ENCODE results near the gene PALLD.

The PALLD gene

GRCh38 chr4:168577624-168578023, 80.8 kb downstream of the PALLD start:
- H3K27me3 ChIP-seq (replicated peaks; ENCODE audit: control insufficient read depth, insufficient read depth, low read length), result no peaks in the 10 kb centered on the region
- H3K9ac ChIP-seq (ENCODE audit: low read length), result no peak overlapping the region
- DNase-seq (ENCODE audit: low read depth), result no peak
- H3K4me1 ChIP-seq (ENCODE audit: control insufficient read depth, insufficient read depth, low read length), result peaks cover 10% of the 10 kb centered on the region
- peaks cover 10% of the 10 kb centered on the region for H3K9me3 ChIP-seq (ENCODE audit: control insufficient read depth, low read length)
- no peaks in the 10 kb centered on the region for H3K36me3 ChIP-seq (ENCODE audit: control insufficient read depth, insufficient read depth, low read length, severe bottlenecking)
- peak overlapping the region; percentile 32 for H3K4me3 ChIP-seq (ENCODE audit: low read length)

GRCh38 chr4:168580228-168580627, 83.4 kb downstream of the PALLD start:
- Histone ChIP-seq H3K4me1 (ENCODE audit: control insufficient read depth, insufficient read depth, low read length) (peaks cover 20% of the 10 kb centered on the region), H3K9me3 (ENCODE audit: control insufficient read depth, low read length) (peaks cover 10% of the 10 kb centered on the region), H3K9ac (ENCODE audit: low read length) (no peak overlapping the region), H3K36me3 (ENCODE audit: control insufficient read depth, insufficient read depth, low read length, severe bottlenecking) (no peaks in the 10 kb centered on the region), H3K4me3 (ENCODE audit: low read length) (no peak overlapping the region), H3K27me3 (replicated peaks; ENCODE audit: control insufficient read depth, insufficient read depth, low read length) (no peaks in the 10 kb centered on the region)
- DNase-seq (ENCODE audit: low read depth), result no peak

GRCh38 chr4:168584321-168584771, 87.5 kb downstream of the PALLD start:
- no peaks in the 10 kb centered on the region for H3K27me3 ChIP-seq (replicated peaks; ENCODE audit: control insufficient read depth, insufficient read depth, low read length)
- peaks cover 50% of the 10 kb centered on the region for H3K4me1 ChIP-seq (ENCODE audit: control insufficient read depth, insufficient read depth, low read length)
- DNase-seq (ENCODE audit: low read depth), result peak; percentile 81
- H3K9me3 ChIP-seq (ENCODE audit: control insufficient read depth, low read length), result peaks cover 10% of the 10 kb centered on the region
- peak overlapping the region; percentile 30 for H3K9ac ChIP-seq (ENCODE audit: low read length)
- H3K36me3 ChIP-seq (ENCODE audit: control insufficient read depth, insufficient read depth, low read length, severe bottlenecking), result no peaks in the 10 kb centered on the region
- H3K4me3 ChIP-seq (ENCODE audit: low read length), result no peak overlapping the region

DNA sequence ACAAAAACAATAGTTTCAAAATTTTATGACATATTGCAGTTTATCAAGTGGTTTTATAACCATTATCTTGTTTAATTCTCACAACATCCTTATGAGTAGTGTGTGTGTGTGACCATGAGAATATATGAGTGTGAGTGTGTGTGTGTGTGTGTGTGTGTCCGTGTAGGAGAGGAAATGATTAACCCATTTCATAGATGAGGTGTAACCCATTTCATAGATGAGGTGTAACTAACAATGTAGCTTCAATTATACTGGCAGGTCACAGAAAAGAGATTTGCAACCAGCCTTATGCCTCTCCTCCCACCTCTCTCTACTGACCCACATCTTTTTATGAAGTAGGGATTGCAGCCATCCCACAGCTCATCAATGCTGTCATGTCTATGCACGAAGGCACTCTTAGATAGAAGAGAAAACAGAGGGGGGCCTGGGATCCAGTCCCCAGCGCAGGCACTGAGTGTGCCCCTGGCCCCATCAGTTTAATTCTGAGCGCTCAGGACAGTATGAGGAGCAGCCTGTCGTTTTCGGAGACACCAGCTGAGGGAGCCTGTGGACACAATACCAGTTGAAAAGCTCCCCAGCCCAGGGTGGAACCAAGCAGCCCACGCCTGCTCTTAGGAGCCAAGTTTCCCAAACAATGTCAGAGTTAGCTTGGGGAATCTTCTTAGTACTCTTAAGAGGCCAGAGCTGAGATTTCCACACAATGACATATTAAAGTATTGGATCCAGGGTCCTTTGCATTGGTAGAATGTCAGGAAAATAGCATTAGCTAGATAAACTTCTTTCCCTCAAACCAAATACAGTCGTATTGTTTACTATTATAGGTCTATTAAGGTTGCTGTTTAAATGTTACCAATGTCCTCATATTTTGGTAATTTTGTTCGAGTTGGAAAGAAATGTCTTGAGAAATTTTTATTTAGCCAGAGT, 88.6 kb downstream of the PALLD start:
- Histone ChIP-seq H3K27me3 (replicated peaks; ENCODE audit: control insufficient read depth, insufficient read depth, low read length) (no peaks in the 10 kb centered on the region), H3K4me3 (ENCODE audit: low read length) (no peak overlapping the region), H3K36me3 (ENCODE audit: control insufficient read depth, insufficient read depth, low read length, severe bottlenecking) (no peaks in the 10 kb centered on the region), H3K4me1 (ENCODE audit: control insufficient read depth, insufficient read depth, low read length) (peaks cover 53% of the 10 kb centered on the region), H3K9ac (ENCODE audit: low read length) (peak overlapping the region; percentile 30), H3K9me3 (ENCODE audit: control insufficient read depth, low read length) (peaks cover 10% of the 10 kb centered on the region)
- DNase-seq (ENCODE audit: low read depth), result peak; percentile 93

GRCh38 chr4:168586926-168587325, 90.1 kb downstream of the PALLD start:
- Histone ChIP-seq H3K4me3 (ENCODE audit: low read length) (peak overlapping the region; percentile 64), H3K36me3 (ENCODE audit: control insufficient read depth, insufficient read depth, low read length, severe bottlenecking) (no peaks in the 10 kb centered on the region), H3K9me3 (ENCODE audit: control insufficient read depth, low read length) (peaks cover 2% of the 10 kb centered on the region), H3K9ac (ENCODE audit: low read length) (peak overlapping the region; percentile 48), H3K4me1 (ENCODE audit: control insufficient read depth, insufficient read depth, low read length) (peaks cover 53% of the 10 kb centered on the region), H3K27me3 (replicated peaks; ENCODE audit: control insufficient read depth, insufficient read depth, low read length) (no peaks in the 10 kb centered on the region)
- no peak for DNase-seq (ENCODE audit: low read depth)

- DNase-seq (ENCODE audit: low read depth), result peak; percentile 77
- H3K9ac ChIP-seq (ENCODE audit: low read length), result peak overlapping the region; percentile 48
- H3K4me3 ChIP-seq (ENCODE audit: low read length), result peak overlapping the region; percentile 64
- no peaks in the 10 kb centered on the region for H3K27me3 ChIP-seq (replicated peaks; ENCODE audit: control insufficient read depth, insufficient read depth, low read length)
- H3K36me3 ChIP-seq (ENCODE audit: control insufficient read depth, insufficient read depth, low read length, severe bottlenecking), result no peaks in the 10 kb centered on the region
- H3K9me3 ChIP-seq (ENCODE audit: control insufficient read depth, low read length), result no peaks in the 10 kb centered on the region
- H3K4me1 ChIP-seq (ENCODE audit: control insufficient read depth, insufficient read depth, low read length), result peaks cover 53% of the 10 kb centered on the region
Observed at GRCh38 chr4:168587411-168588125, 90.7 kb downstream of the PALLD start.

DNA sequence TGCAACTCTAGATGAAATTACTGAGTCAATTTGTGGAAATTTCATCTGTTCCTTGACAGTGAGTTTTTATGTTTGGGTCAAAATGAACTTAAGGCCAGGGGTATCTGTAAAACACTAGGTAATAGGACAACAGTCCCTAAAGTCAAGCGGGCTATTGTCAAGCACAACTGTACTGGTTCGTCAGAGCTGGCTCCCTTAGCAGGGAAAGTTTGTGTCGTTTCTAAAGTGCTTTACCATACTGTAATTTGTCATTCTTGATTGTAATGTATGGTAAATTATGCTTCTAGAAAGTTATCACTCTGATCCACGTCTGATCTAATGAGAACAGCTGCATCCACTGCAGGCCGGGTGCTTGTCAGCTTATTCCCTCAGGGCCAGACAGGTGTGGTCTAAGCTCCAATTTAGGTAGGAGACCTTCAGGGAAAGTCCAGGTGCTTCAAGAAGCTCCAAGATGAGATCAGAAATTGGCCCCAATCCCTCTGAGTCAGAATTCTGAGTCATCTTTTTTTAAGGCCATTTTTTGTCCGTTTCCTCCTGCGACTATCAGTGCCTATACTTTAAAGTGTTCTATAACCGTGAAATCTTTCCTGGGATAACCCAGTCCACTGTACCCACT, 92.2 kb downstream of the PALLD start:
- peaks cover 52% of the 10 kb centered on the region for H3K4me1 ChIP-seq (ENCODE audit: control insufficient read depth, insufficient read depth, low read length)
- no peak overlapping the region for H3K9ac ChIP-seq (ENCODE audit: low read length)
- no peaks in the 10 kb centered on the region for H3K9me3 ChIP-seq (ENCODE audit: control insufficient read depth, low read length)
- H3K27me3 ChIP-seq (replicated peaks; ENCODE audit: control insufficient read depth, insufficient read depth, low read length), result no peaks in the 10 kb centered on the region
- H3K4me3 ChIP-seq (ENCODE audit: low read length), result no peak overlapping the region
- H3K36me3 ChIP-seq (ENCODE audit: control insufficient read depth, insufficient read depth, low read length, severe bottlenecking), result no peaks in the 10 kb centered on the region
- peak; percentile 81 for DNase-seq (ENCODE audit: low read depth)

DNA sequence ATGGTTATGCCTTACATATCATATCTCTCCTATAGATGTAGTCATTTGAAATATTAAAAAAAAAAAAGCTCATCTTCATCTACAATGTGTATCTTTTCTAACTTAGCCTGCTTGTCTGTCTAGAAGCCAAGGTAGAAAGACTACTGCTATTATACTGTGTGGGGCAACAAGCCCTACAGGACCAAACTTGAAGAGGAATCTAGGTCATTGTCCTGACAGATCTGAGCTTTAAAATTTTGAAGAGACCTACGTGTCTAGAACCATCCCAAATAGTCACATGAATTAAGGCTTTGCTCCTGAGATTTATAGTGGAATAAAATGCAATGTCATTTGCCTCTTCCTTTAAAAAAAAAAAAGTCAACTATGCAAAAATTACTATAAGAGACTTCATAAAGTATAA, 95.8 kb downstream of the PALLD start:
- H3K4me1 ChIP-seq (ENCODE audit: control insufficient read depth, insufficient read depth, low read length), result peaks cover 17% of the 10 kb centered on the region
- DNase-seq (ENCODE audit: low read depth), result no peak
- no peak overlapping the region for H3K4me3 ChIP-seq (ENCODE audit: low read length)
- no peaks in the 10 kb centered on the region for H3K36me3 ChIP-seq (ENCODE audit: control insufficient read depth, insufficient read depth, low read length, severe bottlenecking)
- no peak overlapping the region for H3K9ac ChIP-seq (ENCODE audit: low read length)
- H3K9me3 ChIP-seq (ENCODE audit: control insufficient read depth, low read length), result no peaks in the 10 kb centered on the region
- H3K27me3 ChIP-seq (replicated peaks; ENCODE audit: control insufficient read depth, insufficient read depth, low read length), result no peaks in the 10 kb centered on the region

DNA sequence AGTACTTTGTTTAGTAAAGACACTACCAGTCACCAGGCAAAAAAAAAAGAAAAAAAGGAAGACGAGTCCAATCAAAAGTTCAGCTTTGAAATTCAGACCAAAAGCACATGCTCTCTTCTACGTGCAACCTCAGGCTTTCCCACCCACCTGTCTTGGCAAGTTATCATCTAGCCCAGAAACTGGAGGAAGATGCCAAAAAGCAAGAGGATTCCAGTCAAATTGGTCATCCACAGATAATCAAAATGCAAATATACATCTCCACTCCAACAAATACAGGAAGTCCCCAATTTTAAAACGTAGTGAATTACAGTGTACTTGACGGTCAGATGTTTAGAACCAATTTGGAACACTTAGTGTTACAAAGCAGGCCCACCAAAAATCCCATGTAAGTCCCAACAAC, 96.5 kb downstream of the PALLD start:
- H3K9me3 ChIP-seq (ENCODE audit: control insufficient read depth, low read length), result no peaks in the 10 kb centered on the region
- peaks cover 15% of the 10 kb centered on the region for H3K4me1 ChIP-seq (ENCODE audit: control insufficient read depth, insufficient read depth, low read length)
- DNase-seq (ENCODE audit: low read depth), result no peak
- no peak overlapping the region for H3K4me3 ChIP-seq (ENCODE audit: low read length)
- no peaks in the 10 kb centered on the region for H3K27me3 ChIP-seq (replicated peaks; ENCODE audit: control insufficient read depth, insufficient read depth, low read length)
- H3K9ac ChIP-seq (ENCODE audit: low read length), result no peak overlapping the region
- no peaks in the 10 kb centered on the region for H3K36me3 ChIP-seq (ENCODE audit: control insufficient read depth, insufficient read depth, low read length, severe bottlenecking)

- no peak overlapping the region for H3K9ac ChIP-seq (ENCODE audit: low read length)
- no peak for DNase-seq (ENCODE audit: low read depth)
- H3K4me1 ChIP-seq (ENCODE audit: control insufficient read depth, insufficient read depth, low read length), result peaks cover 11% of the 10 kb centered on the region
- H3K9me3 ChIP-seq (ENCODE audit: control insufficient read depth, low read length), result no peaks in the 10 kb centered on the region
- H3K4me3 ChIP-seq (ENCODE audit: low read length), result no peak overlapping the region
- H3K36me3 ChIP-seq (ENCODE audit: control insufficient read depth, insufficient read depth, low read length, severe bottlenecking), result no peaks in the 10 kb centered on the region
- no peaks in the 10 kb centered on the region for H3K27me3 ChIP-seq (replicated peaks; ENCODE audit: control insufficient read depth, insufficient read depth, low read length)
Observed at GRCh38 chr4:168594121-168594520, 97.3 kb downstream of the PALLD start.

DNA sequence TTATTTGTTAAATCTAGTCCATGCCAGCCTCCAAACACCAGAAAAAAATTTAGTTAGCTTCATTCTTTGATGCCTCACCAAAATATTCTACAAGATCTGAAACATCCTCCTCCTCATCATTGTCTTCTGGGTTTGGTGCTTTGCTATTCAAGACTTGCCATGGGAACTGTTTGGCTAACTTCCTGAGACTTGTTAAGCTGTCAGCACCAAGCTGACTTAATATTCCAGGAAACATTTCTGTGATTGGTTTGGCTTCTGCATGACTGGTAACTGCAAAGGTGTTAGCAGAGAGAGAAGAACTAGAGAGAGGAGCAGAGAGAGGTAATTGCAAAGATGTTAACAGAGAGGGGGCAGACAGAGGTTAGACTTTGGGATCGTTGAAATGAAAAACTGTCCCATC, 101.3 kb downstream of the PALLD start:
- no peaks in the 10 kb centered on the region for H3K36me3 ChIP-seq (ENCODE audit: control insufficient read depth, insufficient read depth, low read length, severe bottlenecking)
- peaks cover 25% of the 10 kb centered on the region for H3K4me1 ChIP-seq (ENCODE audit: control insufficient read depth, insufficient read depth, low read length)
- no peaks in the 10 kb centered on the region for H3K9me3 ChIP-seq (ENCODE audit: control insufficient read depth, low read length)
- no peak overlapping the region for H3K4me3 ChIP-seq (ENCODE audit: low read length)
- H3K27me3 ChIP-seq (replicated peaks; ENCODE audit: control insufficient read depth, insufficient read depth, low read length), result no peaks in the 10 kb centered on the region
- DNase-seq (ENCODE audit: low read depth), result no peak
- H3K9ac ChIP-seq (ENCODE audit: low read length), result no peak overlapping the region

Measured in adipocyte (in vitro differentiated cells).